Measurements from ENCODE around the gene VWC2.

DNA sequence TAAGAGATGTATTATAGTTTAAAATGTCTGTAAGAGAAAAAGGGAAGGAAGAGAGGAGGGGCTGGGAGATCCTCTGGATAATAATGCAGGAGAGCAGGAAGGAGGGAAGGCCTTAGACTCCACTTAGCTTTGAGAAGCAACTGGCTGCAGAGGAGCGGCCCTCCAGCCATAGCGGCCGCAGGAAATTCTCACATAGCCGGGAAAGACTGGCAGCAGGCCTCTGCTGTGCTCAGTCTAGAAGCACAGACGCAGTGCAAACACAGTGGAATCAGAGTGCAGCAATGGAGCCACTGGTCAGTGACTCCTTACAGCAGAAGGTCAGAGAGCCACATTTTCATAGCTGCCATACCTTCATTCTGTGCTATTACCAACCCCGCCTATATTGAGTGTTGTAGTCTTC, 153.3 kb downstream of the VWC2 start:
- TF ChIP-seq, protein P1, sequence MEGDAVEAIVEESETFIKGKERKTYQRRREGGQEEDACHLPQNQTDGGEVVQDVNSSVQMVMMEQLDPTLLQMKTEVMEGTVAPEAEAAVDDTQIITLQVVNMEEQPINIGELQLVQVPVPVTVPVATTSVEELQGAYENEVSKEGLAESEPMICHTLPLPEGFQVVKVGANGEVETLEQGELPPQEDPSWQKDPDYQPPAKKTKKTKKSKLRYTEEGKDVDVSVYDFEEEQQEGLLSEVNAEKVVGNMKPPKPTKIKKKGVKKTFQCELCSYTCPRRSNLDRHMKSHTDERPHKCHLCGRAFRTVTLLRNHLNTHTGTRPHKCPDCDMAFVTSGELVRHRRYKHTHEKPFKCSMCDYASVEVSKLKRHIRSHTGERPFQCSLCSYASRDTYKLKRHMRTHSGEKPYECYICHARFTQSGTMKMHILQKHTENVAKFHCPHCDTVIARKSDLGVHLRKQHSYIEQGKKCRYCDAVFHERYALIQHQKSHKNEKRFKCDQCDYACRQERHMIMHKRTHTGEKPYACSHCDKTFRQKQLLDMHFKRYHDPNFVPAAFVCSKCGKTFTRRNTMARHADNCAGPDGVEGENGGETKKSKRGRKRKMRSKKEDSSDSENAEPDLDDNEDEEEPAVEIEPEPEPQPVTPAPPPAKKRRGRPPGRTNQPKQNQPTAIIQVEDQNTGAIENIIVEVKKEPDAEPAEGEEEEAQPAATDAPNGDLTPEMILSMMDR (tag by site-specific recombination; IDR thresholded peaks at IDR 0.05), result no peak
- no peak for TF ChIP-seq ZNF792 (tag by site-specific recombination; IDR thresholded peaks at IDR 0.05)
- no peak for TF ChIP-seq ZSCAN30 (tag by site-specific recombination; IDR thresholded peaks at IDR 0.05)

Data from HEK293 (cell line).